GM19240 (cell line): Measurements from ENCODE around the gene CLHC1.
"Not testable (repeated sequence)": the region's sequence is repeated elsewhere in the genome, so short reads cannot be mapped to it uniquely, and the experiment has no call there.

Experiments
- DNase-seq: peaks from one replicate; pipeline ENCODE4 v3.0.0; 2011; ENCODE audit warnings: low spot score; ENCODE audit not compliant: insufficient read length

CLHC1 gene

DNA sequence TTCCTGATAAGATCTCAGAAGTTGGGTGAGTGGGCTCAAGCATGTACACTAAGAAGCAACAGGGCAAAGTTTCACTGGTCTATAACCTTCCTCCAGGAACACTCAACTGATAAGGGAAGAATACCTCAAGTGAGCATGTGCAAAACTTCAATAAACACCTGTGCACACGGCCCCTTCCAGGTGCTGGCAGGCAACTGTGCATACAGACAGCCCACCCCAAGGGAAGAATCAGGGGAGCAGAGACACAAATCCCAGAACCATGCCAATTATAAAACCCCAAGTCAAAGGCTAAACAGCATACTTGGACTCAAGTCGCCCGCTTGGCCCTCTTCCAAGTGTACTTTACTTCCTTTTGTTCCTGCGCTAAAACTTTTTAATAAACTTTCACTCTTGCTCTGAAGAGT is 96.0 kb downstream of the CLHC1 start:
- DNase-seq = no peak

DNA sequence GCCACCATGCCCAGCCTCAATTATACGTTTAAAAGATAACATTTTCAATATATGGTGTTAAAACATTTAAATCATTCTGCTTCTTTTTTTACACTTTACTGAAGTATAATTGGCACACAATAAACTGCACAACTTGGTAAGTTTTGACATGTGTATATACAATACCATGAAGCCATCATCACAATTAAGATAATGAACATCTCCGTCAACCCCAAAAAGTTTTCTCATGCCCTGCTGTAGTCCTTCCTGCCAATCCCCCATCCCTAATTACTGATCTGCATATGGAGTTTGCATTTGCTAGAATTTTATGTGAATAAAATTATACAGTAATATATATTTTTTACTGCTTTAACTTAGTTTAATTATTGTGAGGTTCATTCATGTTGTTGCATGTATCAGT is 96.6 kb downstream of the CLHC1 start:
- no peak for DNase-seq

- DNase-seq = no peak
Measured at GRCh38 chr2:55134316-55134706, 97.8 kb downstream of the CLHC1 start.

- peak; percentile 69 for DNase-seq
Measured at GRCh38 chr2:55133467-55134315, 98.4 kb downstream of the CLHC1 start.

GRCh38 chr2:55130849-55131248 is 101.2 kb downstream of the CLHC1 start:
- DNase-seq = no peak

DNA sequence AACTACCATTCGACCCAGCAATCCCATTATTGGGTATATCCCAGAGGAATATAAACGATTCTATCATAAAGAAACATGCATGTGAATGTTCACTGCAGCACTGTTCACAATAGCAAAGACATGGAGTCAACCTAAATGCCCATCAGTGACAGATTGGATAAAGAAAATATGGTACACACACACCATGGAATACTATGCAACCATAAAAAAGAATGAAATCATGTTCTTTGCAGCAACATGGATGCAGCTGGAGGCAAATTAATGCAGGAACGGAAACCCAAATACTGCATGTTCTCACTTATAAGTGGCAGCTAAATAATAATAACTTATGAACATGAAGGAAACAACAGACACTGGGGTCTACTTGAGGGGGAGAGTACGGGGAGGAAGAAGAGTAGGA is 105.5 kb downstream of the CLHC1 start:
- DNase-seq = not testable (repeated sequence)
